ENCODE results near the gene SOS2.

SOS2 gene

DNA sequence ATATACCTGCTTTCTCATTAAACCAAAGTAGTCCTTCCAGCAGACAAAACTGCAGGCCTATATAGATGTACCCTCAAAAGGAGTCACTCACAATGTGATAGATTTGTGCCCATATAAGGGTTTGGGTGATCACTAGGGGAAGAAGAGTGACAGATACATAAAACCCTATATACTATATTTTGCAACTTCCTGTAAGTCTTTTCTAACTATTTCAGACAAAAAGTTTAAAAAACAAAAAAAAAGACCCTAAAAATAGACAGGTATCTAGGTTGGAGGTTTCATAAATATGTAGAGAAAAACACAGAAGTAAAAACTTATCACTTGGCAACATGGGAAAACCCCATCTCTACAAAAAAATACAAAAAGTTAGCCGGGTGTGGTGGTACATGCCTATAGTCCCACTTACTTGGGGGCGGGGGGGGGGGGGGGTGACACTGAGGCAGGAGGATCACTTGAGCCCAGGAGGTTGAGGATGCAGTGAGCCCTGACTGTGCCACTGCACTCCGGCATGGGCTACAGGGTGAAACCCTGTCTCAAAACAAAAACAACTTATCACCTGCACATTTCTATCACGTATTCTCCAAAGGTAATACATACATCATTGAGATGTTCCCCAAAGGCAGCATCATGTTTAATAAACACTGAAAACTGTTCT is 117.9 kb downstream of the SOS2 start:
- Histone ChIP-seq H3K27ac (ENCODE audit: low read depth, low read length) (peak overlapping the region; percentile 89), H3K4me2 (ENCODE audit: low read depth, low read length, poor library complexity, severe bottlenecking) (peak overlapping the region; percentile 94)

DNA sequence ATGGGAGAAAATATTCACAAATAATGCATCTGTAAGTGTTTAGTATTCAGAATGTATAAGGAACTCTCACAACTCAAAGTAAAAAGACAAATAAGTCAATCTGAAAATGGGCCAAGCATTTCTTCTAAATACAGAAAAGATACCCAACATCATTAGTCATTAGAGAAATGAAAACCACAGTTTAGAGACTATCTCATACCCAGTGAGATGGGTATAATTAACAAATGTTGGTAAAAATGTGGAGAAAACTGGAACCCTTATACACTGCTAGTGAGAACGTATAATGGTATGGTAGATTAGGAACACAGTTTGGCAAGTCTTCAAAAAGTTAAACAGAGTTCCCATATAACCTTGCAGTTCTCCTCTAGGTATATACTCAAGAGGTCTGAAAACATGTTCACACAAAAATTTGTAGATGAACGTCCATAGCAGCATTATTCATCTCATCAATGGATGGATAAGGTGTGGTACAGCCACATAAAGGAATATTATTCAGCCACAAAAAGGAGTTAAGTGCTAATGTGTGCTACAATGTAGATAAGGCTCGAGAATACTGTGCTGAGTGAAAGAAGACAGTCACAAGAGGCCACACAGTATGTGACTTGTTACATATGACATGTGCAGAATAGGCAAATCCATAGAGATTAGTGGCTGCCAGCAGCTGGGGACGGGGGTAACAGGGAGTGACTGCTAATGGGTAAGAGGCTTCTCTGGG is 120.9 kb downstream of the SOS2 start:
- Histone ChIP-seq H3K36me3 (ENCODE audit: low read length) (peaks cover 48% of the 10 kb centered on the region), H3K4me2 (ENCODE audit: low read depth, low read length, poor library complexity, severe bottlenecking) (no peak overlapping the region), H2AFZ (ENCODE audit: low read depth, low read length, severe bottlenecking) (no peak overlapping the region), H3K27me3 (ENCODE audit: low read length) (no peaks in the 10 kb centered on the region), H3K27ac (ENCODE audit: low read depth, low read length) (no peak overlapping the region), H3K9me2 (replicated peaks; ENCODE audit: insufficient read depth, low read length) (no peaks in the 10 kb centered on the region), H4K20me1 (ENCODE audit: low read depth, low read length) (no peaks in the 10 kb centered on the region), H3K9ac (ENCODE audit: low read length) (no peak overlapping the region), H3K79me2 (ENCODE audit: insufficient read depth, low read length) (peaks cover 48% of the 10 kb centered on the region), H3F3A (ENCODE audit: insufficient read depth) (peaks cover 63% of the 10 kb centered on the region), H3K4me3 (ENCODE audit: insufficient read depth, low read length, poor library complexity, severe bottlenecking) (no peak overlapping the region), H3K9me3 (ENCODE audit: insufficient read depth, low read length) (no peaks in the 10 kb centered on the region)
- TF ChIP-seq, protein P1, sequence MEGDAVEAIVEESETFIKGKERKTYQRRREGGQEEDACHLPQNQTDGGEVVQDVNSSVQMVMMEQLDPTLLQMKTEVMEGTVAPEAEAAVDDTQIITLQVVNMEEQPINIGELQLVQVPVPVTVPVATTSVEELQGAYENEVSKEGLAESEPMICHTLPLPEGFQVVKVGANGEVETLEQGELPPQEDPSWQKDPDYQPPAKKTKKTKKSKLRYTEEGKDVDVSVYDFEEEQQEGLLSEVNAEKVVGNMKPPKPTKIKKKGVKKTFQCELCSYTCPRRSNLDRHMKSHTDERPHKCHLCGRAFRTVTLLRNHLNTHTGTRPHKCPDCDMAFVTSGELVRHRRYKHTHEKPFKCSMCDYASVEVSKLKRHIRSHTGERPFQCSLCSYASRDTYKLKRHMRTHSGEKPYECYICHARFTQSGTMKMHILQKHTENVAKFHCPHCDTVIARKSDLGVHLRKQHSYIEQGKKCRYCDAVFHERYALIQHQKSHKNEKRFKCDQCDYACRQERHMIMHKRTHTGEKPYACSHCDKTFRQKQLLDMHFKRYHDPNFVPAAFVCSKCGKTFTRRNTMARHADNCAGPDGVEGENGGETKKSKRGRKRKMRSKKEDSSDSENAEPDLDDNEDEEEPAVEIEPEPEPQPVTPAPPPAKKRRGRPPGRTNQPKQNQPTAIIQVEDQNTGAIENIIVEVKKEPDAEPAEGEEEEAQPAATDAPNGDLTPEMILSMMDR (IDR thresholded peaks at IDR 0.05; ENCODE audit: insufficient read depth, low read length, poor library complexity, severe bottlenecking) = no peak
- no peak for TF ChIP-seq EZH2phosphoT487 (conservative IDR thresholded peaks at IDR 0.05; ENCODE audit: low read length)

More for the DNA sequence above, 117.9 kb downstream of the SOS2 start:
- peaks cover 69% of the 10 kb centered on the region for H3F3A ChIP-seq (ENCODE audit: insufficient read depth)
- H4K20me1 ChIP-seq (ENCODE audit: low read depth, low read length) = no peaks in the 10 kb centered on the region
- peaks cover 49% of the 10 kb centered on the region for H3K36me3 ChIP-seq (ENCODE audit: low read length)
- peak overlapping the region; percentile 88 for H3K4me3 ChIP-seq (ENCODE audit: insufficient read depth, low read length, poor library complexity, severe bottlenecking)
- H3K9me3 ChIP-seq (ENCODE audit: insufficient read depth, low read length) = no peaks in the 10 kb centered on the region
- peak overlapping the region; percentile 71 for H3K9ac ChIP-seq (ENCODE audit: low read length)
- no peak overlapping the region for H2AFZ ChIP-seq (ENCODE audit: low read depth, low read length, severe bottlenecking)
- peaks cover 56% of the 10 kb centered on the region for H3K79me2 ChIP-seq (ENCODE audit: insufficient read depth, low read length)
- TF ChIP-seq EZH2phosphoT487 (conservative IDR thresholded peaks at IDR 0.05; ENCODE audit: low read length) = no peak
- TF ChIP-seq, protein P1 (IDR thresholded peaks at IDR 0.05; ENCODE audit: insufficient read depth, low read length, poor library complexity, severe bottlenecking) = no peak
- H3K27me3 ChIP-seq (ENCODE audit: low read length) = no peaks in the 10 kb centered on the region
- no peaks in the 10 kb centered on the region for H3K9me2 ChIP-seq (replicated peaks; ENCODE audit: insufficient read depth, low read length)

DNA sequence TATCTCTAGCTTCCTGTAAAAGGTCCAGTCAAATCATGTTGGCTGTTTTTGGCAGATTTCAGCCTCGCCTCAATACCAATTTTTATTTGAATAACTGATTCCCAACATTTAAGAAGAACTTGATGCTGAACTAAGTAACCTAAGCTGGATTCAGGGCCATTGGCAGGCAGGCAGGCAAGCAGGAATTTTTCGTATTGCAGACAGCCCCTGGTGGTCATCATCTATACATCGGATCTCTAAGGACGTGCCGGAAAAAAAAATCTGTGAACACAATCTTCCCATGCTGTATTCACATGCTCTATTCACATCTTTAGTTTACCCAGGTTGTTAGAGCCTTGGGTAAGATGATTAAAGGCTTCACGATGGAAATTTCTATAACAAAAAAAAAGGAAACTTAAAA is 122.0 kb downstream of the SOS2 start:
- Histone ChIP-seq H3K27ac (ENCODE audit: low read depth, low read length) (no peak overlapping the region), H4K20me1 (ENCODE audit: low read depth, low read length) (no peaks in the 10 kb centered on the region), H3K4me3 (ENCODE audit: insufficient read depth, low read length, poor library complexity, severe bottlenecking) (no peak overlapping the region), H3K9me3 (ENCODE audit: insufficient read depth, low read length) (no peaks in the 10 kb centered on the region), H2AFZ (ENCODE audit: low read depth, low read length, severe bottlenecking) (no peak overlapping the region), H3K36me3 (ENCODE audit: low read length) (peaks cover 44% of the 10 kb centered on the region), H3K9me2 (replicated peaks; ENCODE audit: insufficient read depth, low read length) (no peaks in the 10 kb centered on the region), H3K27me3 (ENCODE audit: low read length) (no peaks in the 10 kb centered on the region), H3K79me2 (ENCODE audit: insufficient read depth, low read length) (peaks cover 36% of the 10 kb centered on the region), H3K9ac (ENCODE audit: low read length) (no peak overlapping the region), H3K4me2 (ENCODE audit: low read depth, low read length, poor library complexity, severe bottlenecking) (no peak overlapping the region), H3F3A (ENCODE audit: insufficient read depth) (peaks cover 55% of the 10 kb centered on the region)
- TF ChIP-seq, protein P1 (IDR thresholded peaks at IDR 0.05; ENCODE audit: insufficient read depth, low read length, poor library complexity, severe bottlenecking) = no peak
- no peak for TF ChIP-seq EZH2phosphoT487 (conservative IDR thresholded peaks at IDR 0.05; ENCODE audit: low read length)

All from SU-DHL-6 (cell line).